Neural crest cell (in vitro differentiated cells): Measurements from ENCODE around the gene ABCA9. TPM values are rescaled to one million over a fixed set of nuclear protein-coding genes. Genes with fewer than 3 reads are reported as not detected.
"Not testable (repeated sequence)": the region's sequence is repeated elsewhere in the genome, so short reads cannot be mapped to it uniquely, and the experiment has no call there.

ENCODE experiments used
- DNase-seq: peaks from one replicate; pipeline ENCODE4 v3.0.0; 2021; ENCODE audit warnings: low read depth, mixed read lengths, low spot score
- H3K27ac Mint-ChIP-seq: one replicate; pipeline ENCODE4 v1.8.0; 2021; ENCODE audit warnings: mild to moderate bottlenecking, mixed read lengths; ENCODE audit not compliant: unreplicated experiment
- H3K27me3 Mint-ChIP-seq: 2 replicates; pipeline ENCODE4 v1.8.0; 2021; ENCODE audit warnings: low read depth, mild to moderate bottlenecking, mixed read lengths
- H3K36me3 Mint-ChIP-seq: 2 replicates; pipeline ENCODE4 v1.8.0; 2021; ENCODE audit warnings: low read depth, mild to moderate bottlenecking, mixed read lengths
- H3K4me1 Mint-ChIP-seq: 2 replicates; pipeline ENCODE4 v1.8.0; 2021; ENCODE audit warnings: mixed read lengths
- H3K4me3 Mint-ChIP-seq: one replicate; pipeline ENCODE4 v1.8.0; 2021; ENCODE audit warnings: mild to moderate bottlenecking, mixed read lengths
- H3K9me3 Mint-ChIP-seq: 2 replicates; pipeline ENCODE4 v1.8.0; 2021; ENCODE audit warnings: mixed read lengths
- CTCF ChIP-seq: fragments of 200-600 bp; sonication (generic); conservative IDR thresholded peaks from 2 replicates; pipeline ENCODE4 v1.5.0; 2021; ENCODE audit warnings: antibody characterized with exemption, mild to moderate bottlenecking
- total RNA-seq: library from RNA; stranded (reverse); gene quantifications from 2 replicates; pipeline ENCODE4 v1.2.1, GENCODE V29; 2021

ABCA9 gene
- total RNA-seq, 1 donor from 2014 or later: 1.3 TPM

GRCh38 chr17:69086641-69087040 lies 25.9 kb upstream of the ABCA9 start:
- no peaks in the 10 kb centered on the region for H3K27me3 Mint-ChIP-seq

GRCh38 chr17:69084911-69085310 lies 24.2 kb upstream of the ABCA9 start:
- Mint-ChIP-seq H3K27ac (no peak overlapping the region), H3K4me1 (no peaks in the 10 kb centered on the region), H3K9me3 (peaks cover 4% of the 10 kb centered on the region), H3K36me3 (peaks cover 8% of the 10 kb centered on the region), H3K27me3 (no peaks in the 10 kb centered on the region), H3K4me3 (no peak overlapping the region)
- no peak for DNase-seq
- TF ChIP-seq CTCF: peak; percentile 62

More at GRCh38 chr17:69086641-69087040, 25.9 kb upstream of the ABCA9 start:
- H3K9me3 Mint-ChIP-seq: peaks cover 8% of the 10 kb centered on the region
- peaks cover 8% of the 10 kb centered on the region for H3K36me3 Mint-ChIP-seq
- no peak overlapping the region for H3K27ac Mint-ChIP-seq
- no peak for DNase-seq
- no peak overlapping the region for H3K4me3 Mint-ChIP-seq
- no peak for TF ChIP-seq CTCF
- peaks cover 4% of the 10 kb centered on the region for H3K4me1 Mint-ChIP-seq

- H3K4me1 Mint-ChIP-seq: no peaks in the 10 kb centered on the region
Measured at GRCh38 chr17:69082696-69083095, 22.0 kb upstream of the ABCA9 start.

GRCh38 chr17:69078864-69079263 lies 18.1 kb upstream of the ABCA9 start:
- Mint-ChIP-seq H3K27me3 (no peaks in the 10 kb centered on the region), H3K36me3 (peaks cover 14% of the 10 kb centered on the region), H3K27ac (no peak overlapping the region), H3K4me1 (no peaks in the 10 kb centered on the region), H3K9me3 (peaks cover 14% of the 10 kb centered on the region), H3K4me3 (no peak overlapping the region)
- no peak for DNase-seq
- TF ChIP-seq CTCF: no peak

More at GRCh38 chr17:69082696-69083095, 22.0 kb upstream of the ABCA9 start:
- no peak for TF ChIP-seq CTCF
- no peak overlapping the region for H3K4me3 Mint-ChIP-seq
- peaks cover 8% of the 10 kb centered on the region for H3K36me3 Mint-ChIP-seq
- no peaks in the 10 kb centered on the region for H3K9me3 Mint-ChIP-seq
- H3K27me3 Mint-ChIP-seq: no peaks in the 10 kb centered on the region
- DNase-seq: no peak
- H3K27ac Mint-ChIP-seq: no peak overlapping the region

GRCh38 chr17:69075823-69076222 lies 15.1 kb upstream of the ABCA9 start:
- no peaks in the 10 kb centered on the region for H3K27me3 Mint-ChIP-seq
- no peak for DNase-seq
- no peaks in the 10 kb centered on the region for H3K4me1 Mint-ChIP-seq
- TF ChIP-seq CTCF: no peak
- H3K9me3 Mint-ChIP-seq: peaks cover 20% of the 10 kb centered on the region
- H3K36me3 Mint-ChIP-seq: peaks cover 16% of the 10 kb centered on the region
- H3K27ac Mint-ChIP-seq: no peak overlapping the region
- H3K4me3 Mint-ChIP-seq: no peak overlapping the region

GRCh38 chr17:69073392-69073791 lies 12.7 kb upstream of the ABCA9 start:
- peaks cover 20% of the 10 kb centered on the region for H3K9me3 Mint-ChIP-seq
- not testable (repeated sequence) for H3K27me3 Mint-ChIP-seq, H3K27ac Mint-ChIP-seq, H3K4me3 Mint-ChIP-seq, DNase-seq
- H3K4me1 Mint-ChIP-seq: peaks cover 13% of the 10 kb centered on the region
- H3K36me3 Mint-ChIP-seq: peaks cover 16% of the 10 kb centered on the region

- not testable (repeated sequence) for H3K27ac Mint-ChIP-seq, DNase-seq, H3K4me3 Mint-ChIP-seq, H3K27me3 Mint-ChIP-seq
- H3K4me1 Mint-ChIP-seq: peaks cover 18% of the 10 kb centered on the region
- H3K9me3 Mint-ChIP-seq: peaks cover 20% of the 10 kb centered on the region
- peaks cover 16% of the 10 kb centered on the region for H3K36me3 Mint-ChIP-seq
Measured at GRCh38 chr17:69072803-69073256, 12.1 kb upstream of the ABCA9 start.

- Mint-ChIP-seq H3K36me3 (peaks cover 11% of the 10 kb centered on the region), H3K9me3 (peaks cover 14% of the 10 kb centered on the region), H3K4me1 (peaks cover 28% of the 10 kb centered on the region)
- H3K27me3 Mint-ChIP-seq, H3K27ac Mint-ChIP-seq, DNase-seq, H3K4me3 Mint-ChIP-seq: not testable (repeated sequence)
Measured at GRCh38 chr17:69071233-69071586, 10.5 kb upstream of the ABCA9 start.
